Mucosa of stomach (tissue), 1 donor: Measurements from ENCODE around the gene TNXB.
A peak's percentile ranks its signal among the peaks of the same experiment; 100 is the strongest.

Experiments
- H3K27me3 ChIP-seq: one replicate; pipeline ENCODE4 v1.7.0; 2013; ENCODE audit warnings: mild to moderate bottlenecking, low read length; ENCODE audit not compliant: control insufficient read depth, insufficient read depth
- H3K36me3 ChIP-seq: one replicate; pipeline ENCODE4 v1.7.0; 2013; ENCODE audit warnings: low read length; ENCODE audit not compliant: control insufficient read depth, insufficient read depth
- H3K4me1 ChIP-seq: one replicate; pipeline ENCODE4 v1.7.0; 2013; ENCODE audit warnings: mild to moderate bottlenecking, low read length; ENCODE audit not compliant: control insufficient read depth, insufficient read depth
- H3K4me3 ChIP-seq: one replicate; pipeline ENCODE4 v1.7.0; 2013; ENCODE audit warnings: low read length
- H3K9ac ChIP-seq: one replicate; pipeline ENCODE4 v1.7.0; 2013; ENCODE audit warnings: mild to moderate bottlenecking, low read length, moderate library complexity
- H3K9me3 ChIP-seq: one replicate; pipeline ENCODE4 v1.7.0; 2013; ENCODE audit warnings: mild to moderate bottlenecking, low read length, moderate library complexity; ENCODE audit not compliant: control insufficient read depth
- donor health status: Pancreatic carcinoma.

TNXB gene, protein sequence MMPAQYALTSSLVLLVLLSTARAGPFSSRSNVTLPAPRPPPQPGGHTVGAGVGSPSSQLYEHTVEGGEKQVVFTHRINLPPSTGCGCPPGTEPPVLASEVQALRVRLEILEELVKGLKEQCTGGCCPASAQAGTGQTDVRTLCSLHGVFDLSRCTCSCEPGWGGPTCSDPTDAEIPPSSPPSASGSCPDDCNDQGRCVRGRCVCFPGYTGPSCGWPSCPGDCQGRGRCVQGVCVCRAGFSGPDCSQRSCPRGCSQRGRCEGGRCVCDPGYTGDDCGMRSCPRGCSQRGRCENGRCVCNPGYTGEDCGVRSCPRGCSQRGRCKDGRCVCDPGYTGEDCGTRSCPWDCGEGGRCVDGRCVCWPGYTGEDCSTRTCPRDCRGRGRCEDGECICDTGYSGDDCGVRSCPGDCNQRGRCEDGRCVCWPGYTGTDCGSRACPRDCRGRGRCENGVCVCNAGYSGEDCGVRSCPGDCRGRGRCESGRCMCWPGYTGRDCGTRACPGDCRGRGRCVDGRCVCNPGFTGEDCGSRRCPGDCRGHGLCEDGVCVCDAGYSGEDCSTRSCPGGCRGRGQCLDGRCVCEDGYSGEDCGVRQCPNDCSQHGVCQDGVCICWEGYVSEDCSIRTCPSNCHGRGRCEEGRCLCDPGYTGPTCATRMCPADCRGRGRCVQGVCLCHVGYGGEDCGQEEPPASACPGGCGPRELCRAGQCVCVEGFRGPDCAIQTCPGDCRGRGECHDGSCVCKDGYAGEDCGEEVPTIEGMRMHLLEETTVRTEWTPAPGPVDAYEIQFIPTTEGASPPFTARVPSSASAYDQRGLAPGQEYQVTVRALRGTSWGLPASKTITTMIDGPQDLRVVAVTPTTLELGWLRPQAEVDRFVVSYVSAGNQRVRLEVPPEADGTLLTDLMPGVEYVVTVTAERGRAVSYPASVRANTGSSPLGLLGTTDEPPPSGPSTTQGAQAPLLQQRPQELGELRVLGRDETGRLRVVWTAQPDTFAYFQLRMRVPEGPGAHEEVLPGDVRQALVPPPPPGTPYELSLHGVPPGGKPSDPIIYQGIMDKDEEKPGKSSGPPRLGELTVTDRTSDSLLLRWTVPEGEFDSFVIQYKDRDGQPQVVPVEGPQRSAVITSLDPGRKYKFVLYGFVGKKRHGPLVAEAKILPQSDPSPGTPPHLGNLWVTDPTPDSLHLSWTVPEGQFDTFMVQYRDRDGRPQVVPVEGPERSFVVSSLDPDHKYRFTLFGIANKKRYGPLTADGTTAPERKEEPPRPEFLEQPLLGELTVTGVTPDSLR (N-terminal part only)

GRCh38 chr6:32109114-32109764 lies at the start of gene TNXB:
Gene TNXB, minus strand, starts transcription at chr6:32109338. Its CDS starts 11,140 bp downstream, at chr6:32098198.
- Histone ChIP-seq H3K9me3 (no peaks in the 10 kb centered on the region), H3K9ac (peak within 1 kb of the TSS; percentile 59), H3K36me3 (no peaks in the 10 kb centered on the region), H3K4me1 (peaks cover 41% of the 10 kb centered on the region), H3K27me3 (peaks cover 25% of the 10 kb centered on the region), H3K4me3 (peak within 1 kb of the TSS; percentile 11)

DNA sequence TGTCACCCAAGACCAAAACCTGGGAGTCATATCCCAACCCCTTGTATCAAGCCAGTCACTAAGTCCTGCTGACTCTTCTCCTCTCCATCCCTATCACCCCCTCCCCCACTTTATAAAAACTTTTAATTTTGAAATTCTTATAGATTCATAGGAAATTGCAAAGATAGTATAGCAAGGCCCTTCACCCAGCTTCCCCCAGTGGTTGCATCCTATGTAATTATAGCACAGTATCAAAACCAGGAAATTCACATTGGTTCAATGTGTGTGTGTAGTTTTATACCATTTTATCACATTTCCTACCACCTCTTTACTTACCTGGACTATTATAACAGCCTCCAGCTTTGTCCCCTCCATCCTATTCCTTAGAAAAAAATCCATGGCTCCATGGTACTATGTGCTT lies 48.9 kb upstream of the TNXB start:
- H3K4me1 ChIP-seq, result peaks cover 24% of the 10 kb centered on the region
- H3K36me3 ChIP-seq, result peaks cover 9% of the 10 kb centered on the region
- H3K9ac ChIP-seq, result no peak overlapping the region
- H3K9me3 ChIP-seq, result no peaks in the 10 kb centered on the region
- H3K27me3 ChIP-seq, result no peaks in the 10 kb centered on the region
- no peak overlapping the region for H3K4me3 ChIP-seq

DNA sequence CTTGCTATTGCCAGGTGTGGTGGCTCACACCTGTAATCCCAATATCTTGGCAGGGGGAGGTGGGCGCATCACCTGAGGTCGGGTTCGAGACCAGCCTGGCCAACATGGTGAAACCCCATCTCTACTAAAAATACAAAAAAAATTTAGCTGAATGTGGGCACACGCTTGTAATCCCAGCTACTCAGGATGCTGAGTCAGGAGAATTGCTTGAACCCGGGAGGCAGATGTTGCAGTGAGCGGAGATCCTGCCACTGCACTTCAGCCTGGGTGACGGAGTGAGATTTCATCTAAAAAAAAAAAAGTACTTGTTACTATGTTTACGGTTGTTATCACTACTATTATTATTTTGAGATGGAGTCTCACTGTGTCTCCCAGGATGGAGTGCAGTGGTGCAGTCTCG lies 47.8 kb upstream of the TNXB start:
- Histone ChIP-seq H3K36me3 (peaks cover 9% of the 10 kb centered on the region), H3K4me1 (peaks cover 26% of the 10 kb centered on the region), H3K27me3 (no peaks in the 10 kb centered on the region), H3K9ac (no peak overlapping the region), H3K9me3 (no peaks in the 10 kb centered on the region), H3K4me3 (no peak overlapping the region)

DNA sequence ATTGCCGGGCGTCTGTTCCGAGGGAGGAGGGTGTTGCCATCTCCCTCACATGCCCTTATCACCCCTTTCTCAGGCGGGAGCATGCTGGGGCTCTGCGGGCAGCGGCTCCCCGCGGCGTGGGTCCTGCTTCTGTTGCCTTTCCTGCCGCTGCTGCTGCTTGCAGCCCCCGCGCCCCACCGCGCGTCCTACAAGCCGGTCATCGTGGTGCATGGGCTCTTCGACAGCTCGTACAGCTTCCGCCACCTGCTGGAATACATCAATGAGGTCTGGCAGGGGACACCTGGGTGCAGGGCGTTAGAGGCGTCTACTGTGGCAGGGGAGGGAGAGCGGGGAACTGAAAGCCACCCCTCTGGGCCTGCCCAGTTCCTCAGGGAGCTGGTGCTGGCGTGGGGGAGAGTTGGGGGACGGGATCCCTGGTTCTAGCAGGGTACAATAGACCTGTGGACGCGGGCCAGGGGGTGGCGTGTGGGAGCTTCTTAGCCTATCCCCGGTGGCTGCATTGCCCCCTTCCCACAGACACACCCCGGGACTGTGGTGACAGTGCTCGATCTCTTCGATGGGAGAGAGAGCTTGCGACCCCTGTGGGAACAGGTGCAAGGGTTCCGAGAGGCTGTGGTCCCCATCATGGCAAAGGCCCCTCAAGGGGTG lies 45.5 kb upstream of the TNXB start:
- H3K4me1 ChIP-seq, result peaks cover 30% of the 10 kb centered on the region
- H3K4me3 ChIP-seq, result peak overlapping the region; percentile 95
- peak overlapping the region; percentile 86 for H3K9ac ChIP-seq
- H3K27me3 ChIP-seq, result no peaks in the 10 kb centered on the region
- H3K9me3 ChIP-seq, result no peaks in the 10 kb centered on the region
- H3K36me3 ChIP-seq, result peaks cover 9% of the 10 kb centered on the region

DNA sequence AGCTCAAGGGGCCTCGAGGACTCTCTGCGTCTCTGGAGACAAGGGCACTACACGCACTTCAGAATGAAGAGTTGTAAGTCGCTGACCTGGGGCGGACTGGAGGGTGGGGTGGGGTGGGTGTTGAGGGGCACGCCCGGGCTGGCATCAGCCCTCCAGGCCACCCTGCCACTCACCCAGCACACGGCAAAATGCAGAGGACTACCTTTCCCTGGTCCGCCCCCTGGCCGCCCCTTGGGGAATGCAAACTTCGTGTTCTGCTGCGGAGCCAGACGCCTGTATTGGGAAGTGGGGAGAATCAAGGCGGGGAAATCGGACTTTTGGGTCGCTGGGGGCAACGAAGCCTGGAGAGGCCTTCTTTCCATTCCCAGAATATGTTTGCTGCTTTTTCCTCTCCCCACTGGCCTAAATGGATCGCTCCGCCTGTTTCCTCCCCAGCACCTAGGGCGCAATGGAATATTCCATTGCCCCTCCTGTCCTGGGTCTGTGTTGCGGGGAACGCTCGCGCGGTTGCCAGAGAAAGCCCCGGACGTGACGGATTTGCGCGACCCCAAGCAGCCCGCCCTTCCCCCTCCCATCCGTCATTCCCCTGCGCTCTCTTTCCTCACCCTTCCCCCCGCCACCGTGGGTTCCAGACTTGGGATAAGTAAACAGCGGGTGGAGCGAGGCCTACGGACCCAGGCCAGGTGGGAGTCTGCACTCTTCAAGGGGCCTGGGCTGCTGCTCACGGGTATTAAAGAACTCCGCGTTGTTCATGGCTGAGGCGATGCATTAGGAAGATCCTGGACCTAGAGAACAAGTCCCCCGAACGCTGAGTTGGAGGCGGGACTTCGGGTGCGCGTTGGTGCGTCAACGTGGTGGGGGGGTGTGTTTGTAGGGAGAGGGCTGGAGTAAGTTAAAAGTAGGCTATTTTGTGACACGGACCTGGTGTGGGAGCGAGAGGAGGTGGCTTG lies 44.7 kb upstream of the TNXB start, which contains the start of gene PPT2:
TSS of gene PPT2 (plus strand) at position 578 of the 950 bp plus-strand sequence. CDS start 454 bp downstream, outside the sequence.
- Histone ChIP-seq H3K9me3 (no peaks in the 10 kb centered on the region), H3K27me3 (no peaks in the 10 kb centered on the region), H3K4me3 (peak within 1 kb of the TSS; percentile 95), H3K4me1 (peaks cover 30% of the 10 kb centered on the region), H3K9ac (peak within 1 kb of the TSS; percentile 86), H3K36me3 (peaks cover 9% of the 10 kb centered on the region)

GRCh38 chr6:32152769-32153563 lies 43.8 kb upstream of the TNXB start:
- H3K4me3 ChIP-seq, result peak overlapping the region; percentile 95
- H3K4me1 ChIP-seq, result peaks cover 30% of the 10 kb centered on the region
- H3K27me3 ChIP-seq, result no peaks in the 10 kb centered on the region
- no peaks in the 10 kb centered on the region for H3K9me3 ChIP-seq
- peak overlapping the region; percentile 86 for H3K9ac ChIP-seq
- H3K36me3 ChIP-seq, result peaks cover 6% of the 10 kb centered on the region

- H3K36me3 ChIP-seq, result no peaks in the 10 kb centered on the region
- H3K4me1 ChIP-seq, result peaks cover 30% of the 10 kb centered on the region
- no peak within 1 kb of the TSS for H3K4me3 ChIP-seq
- no peaks in the 10 kb centered on the region for H3K27me3 ChIP-seq
- H3K9me3 ChIP-seq, result no peaks in the 10 kb centered on the region
- H3K9ac ChIP-seq, result no peak within 1 kb of the TSS
Observed at GRCh38 chr6:32151863-32152768, 43.0 kb upstream of the TNXB start, which contains the start of gene PRRT1. Gene PRRT1, minus strand, starts transcription at chr6:32151939. Its CDS starts 112 bp downstream, at chr6:32151827.

- Histone ChIP-seq H3K36me3 (no peaks in the 10 kb centered on the region), H3K4me1 (peaks cover 36% of the 10 kb centered on the region), H3K27me3 (no peaks in the 10 kb centered on the region), H3K4me3 (no peak overlapping the region), H3K9me3 (no peaks in the 10 kb centered on the region), H3K9ac (no peak overlapping the region)
Observed at GRCh38 chr6:32151181-32151862, 42.2 kb upstream of the TNXB start.
